OCI-LY7 (cell line): ENCODE results near the gene GTPBP10. TPM values are rescaled to one million over a fixed set of nuclear protein-coding genes. Genes with fewer than 3 reads are reported as not detected.

ENCODE experiments used
- BruUV-seq: library from RNA; stranded (reverse); fragments of 400-500 nt; replicated peaks from 2 replicates; lab custom pipeline; 2021; lab: Mats Ljungman, UMichigan
- CTCF ChIA-PET: fragments of 300-600 bp; sonication (Branson Sonifier 250); formaldehyde crosslinking; loops from one replicate; lab custom pipeline; 2022; ENCODE audit warnings: antibody characterized with exemption; ENCODE audit not compliant: unreplicated experiment; lab: Charles Lee
- POLR2A ChIA-PET: fragments of 300-600 bp; sonication (Branson Sonifier 250); formaldehyde crosslinking; loops from one replicate; lab custom pipeline; 2022; ENCODE audit warnings: antibody characterized with exemption; lab: Charles Lee
- DNase-seq: peaks from one replicate; pipeline ENCODE4 v3.0.0-alpha.2; 2015; ENCODE audit warnings: low spot score
- H2AFZ ChIP-seq: fragments of 200-600 bp; sonication (generic), shearing (Covaris generic); 2 replicates; pipeline ENCODE4 v1.6.1; 2014; ENCODE audit warnings: mild to moderate bottlenecking, antibody characterized with exemption, low read length, moderate library complexity
- H3K27ac ChIP-seq: fragments of 200-600 bp; sonication (generic); 2 replicates; pipeline ENCODE4 v1.5.1; 2014; ENCODE audit warnings: mixed run types, low read depth, mild to moderate bottlenecking, moderate library complexity, low read length, inconsistent platforms; ENCODE audit not compliant: poor library complexity, severe bottlenecking
- H3K36me3 ChIP-seq: fragments of 200-600 bp; sonication (generic); 2 replicates; pipeline ENCODE4 v1.6.1; 2014; ENCODE audit warnings: mild to moderate bottlenecking, antibody characterized with exemption, low read length, moderate library complexity, mixed read lengths; ENCODE audit not compliant: insufficient read depth
- H3K4me1 ChIP-seq: fragments of 200-600 bp; sonication (generic); 2 replicates; pipeline ENCODE4 v1.5.1; 2014; ENCODE audit warnings: mild to moderate bottlenecking, low read length; ENCODE audit not compliant: insufficient read depth, poor library complexity, severe bottlenecking
- H3K4me2 ChIP-seq: fragments of 200-600 bp; sonication (generic); 2 replicates; pipeline ENCODE4 v1.6.1; 2014; ENCODE audit warnings: mild to moderate bottlenecking, low read length
- H3K4me3 ChIP-seq: fragments of 200-600 bp; sonication (generic); 2 replicates; pipeline ENCODE4 v1.5.1; 2014; ENCODE audit warnings: mild to moderate bottlenecking, low read depth, low read length; ENCODE audit not compliant: poor library complexity, severe bottlenecking
- H3K79me2 ChIP-seq: fragments of 200-600 bp; sonication (generic); 2 replicates; pipeline ENCODE4 v1.6.1; 2016; ENCODE audit warnings: low read depth, mild to moderate bottlenecking, low read length, moderate library complexity, mixed read lengths; ENCODE audit not compliant: insufficient read depth
- H3K9me2 ChIP-seq: fragments of 200-600 bp; sonication (generic); 2 replicates; pipeline ENCODE4 v1.6.1; 2016; ENCODE audit warnings: mild to moderate bottlenecking, low read length, mixed read lengths; ENCODE audit not compliant: insufficient read depth
- H3K9me3 ChIP-seq: fragments of 200-600 bp; sonication (generic); 2 replicates; pipeline ENCODE4 v1.6.1; 2014; ENCODE audit warnings: mild to moderate bottlenecking, mixed run types, low read length, mixed read lengths
- H4K20me1 ChIP-seq: fragments of 200-600 bp; sonication (generic); 2 replicates; pipeline ENCODE4 v1.6.1; 2014; ENCODE audit warnings: mild to moderate bottlenecking, antibody characterized with exemption, low read length, moderate library complexity, mixed read lengths; ENCODE audit not compliant: insufficient read depth
- EZH2phosphoT487 ChIP-seq: fragments of 200-600 bp; sonication (generic); IDR thresholded peaks from 2 replicates; pipeline ENCODE4 v1.6.1; 2018; ENCODE audit warnings: low read depth, borderline replicate concordance, mild to moderate bottlenecking, mixed run types, antibody characterized with exemption, low read length, moderate library complexity, mixed read lengths
- intact Hi-C: fragments of 100-400 bp; cut with micrococcal nuclease; formaldehyde crosslinking; loops from one replicate; pipeline ENCODE4 v1.10.0; 2022; ENCODE audit not compliant: unreplicated experiment
- total RNA-seq, 2 experiments: library from RNA; depleted of rRNA in 1 of 2; stranded (reverse); fragments of >200 nt in 1 of 2; shearing (Covaris generic) in 1 of 2; gene quantifications; 2 replicates each; pipeline ENCODE4 v1.2.3, GENCODE V29; 2014 to 2022
- TF ChIP-seq, protein P1 (sequence below): fragments of 200-600 bp; sonication (generic); conservative IDR thresholded peaks from 2 replicates; pipeline ENCODE4 v1.5.1; 2014; ENCODE audit warnings: mild to moderate bottlenecking, antibody characterized with exemption, low read length, moderate library complexity, mixed read lengths

Gene GTPBP10
- total RNA-seq, 2 experiments from 2014 or later = 16.5 to 38.8 TPM

DNA sequence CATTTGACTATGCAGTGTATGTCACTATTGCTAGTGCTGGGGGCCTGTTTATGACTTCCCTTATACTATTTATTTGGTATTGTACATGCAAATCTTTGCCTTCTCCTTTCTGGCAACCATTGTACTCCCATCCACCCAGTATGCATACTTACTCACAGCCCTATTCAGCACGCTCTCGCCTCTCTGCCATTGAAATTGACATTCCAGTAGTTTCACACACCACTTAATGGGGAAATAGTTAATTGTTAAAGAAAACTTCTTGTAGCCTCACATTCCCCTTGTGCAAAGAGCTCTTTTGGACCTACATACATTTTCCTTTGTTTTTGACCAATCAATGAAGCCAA lies 66.6 kb downstream of the GTPBP10 start:
- Histone ChIP-seq H3K79me2 (no peaks in the 10 kb centered on the region), H3K36me3 (peaks cover 50% of the 10 kb centered on the region), H3K9me3 (no peaks in the 10 kb centered on the region), H4K20me1 (no peaks in the 10 kb centered on the region), H3K27ac (no peak overlapping the region), H3K9me2 (no peaks in the 10 kb centered on the region), H3K4me2 (no peak overlapping the region), H3K4me3 (no peak overlapping the region), H3K4me1 (no peaks in the 10 kb centered on the region), H2AFZ (no peak overlapping the region)
- no TSS peak for BruUV-seq
- no peak for DNase-seq
- ChIA-PET CTCF (no interaction called here), POLR2A (interaction anchor here (0.7 kb wide), 1 partner anchor 19 kb away, joined by 3 read pairs; no protein-coding TSS in a partner anchor)
- TF ChIP-seq, protein P1, sequence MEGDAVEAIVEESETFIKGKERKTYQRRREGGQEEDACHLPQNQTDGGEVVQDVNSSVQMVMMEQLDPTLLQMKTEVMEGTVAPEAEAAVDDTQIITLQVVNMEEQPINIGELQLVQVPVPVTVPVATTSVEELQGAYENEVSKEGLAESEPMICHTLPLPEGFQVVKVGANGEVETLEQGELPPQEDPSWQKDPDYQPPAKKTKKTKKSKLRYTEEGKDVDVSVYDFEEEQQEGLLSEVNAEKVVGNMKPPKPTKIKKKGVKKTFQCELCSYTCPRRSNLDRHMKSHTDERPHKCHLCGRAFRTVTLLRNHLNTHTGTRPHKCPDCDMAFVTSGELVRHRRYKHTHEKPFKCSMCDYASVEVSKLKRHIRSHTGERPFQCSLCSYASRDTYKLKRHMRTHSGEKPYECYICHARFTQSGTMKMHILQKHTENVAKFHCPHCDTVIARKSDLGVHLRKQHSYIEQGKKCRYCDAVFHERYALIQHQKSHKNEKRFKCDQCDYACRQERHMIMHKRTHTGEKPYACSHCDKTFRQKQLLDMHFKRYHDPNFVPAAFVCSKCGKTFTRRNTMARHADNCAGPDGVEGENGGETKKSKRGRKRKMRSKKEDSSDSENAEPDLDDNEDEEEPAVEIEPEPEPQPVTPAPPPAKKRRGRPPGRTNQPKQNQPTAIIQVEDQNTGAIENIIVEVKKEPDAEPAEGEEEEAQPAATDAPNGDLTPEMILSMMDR = no peak
- no peak for TF ChIP-seq EZH2phosphoT487
- intact Hi-C loops = loop anchor here (10.0 kb wide), 1 partner anchor 168 kb away; the partner anchor contains the start of gene CFAP69

DNA sequence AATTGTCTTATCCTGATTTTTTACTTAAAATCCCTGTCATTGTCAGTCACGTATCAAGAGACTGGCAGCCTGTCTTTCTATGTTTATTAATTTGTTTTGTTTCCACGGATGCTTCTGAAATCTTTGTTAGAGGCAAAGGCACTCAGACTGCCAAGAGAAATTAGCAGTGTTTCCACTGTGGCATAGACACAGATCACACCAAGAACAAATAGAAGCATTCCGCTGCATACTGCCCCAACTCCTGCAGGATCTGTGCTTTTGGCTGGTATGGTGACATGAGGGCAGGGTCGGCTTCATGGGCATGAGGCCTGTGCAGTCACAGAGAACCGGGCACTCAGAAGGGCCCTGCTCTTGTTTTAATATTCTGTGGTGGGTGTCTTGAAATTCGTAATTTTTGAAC lies 75.1 kb downstream of the GTPBP10 start:
- no TSS peak for BruUV-seq

DNA sequence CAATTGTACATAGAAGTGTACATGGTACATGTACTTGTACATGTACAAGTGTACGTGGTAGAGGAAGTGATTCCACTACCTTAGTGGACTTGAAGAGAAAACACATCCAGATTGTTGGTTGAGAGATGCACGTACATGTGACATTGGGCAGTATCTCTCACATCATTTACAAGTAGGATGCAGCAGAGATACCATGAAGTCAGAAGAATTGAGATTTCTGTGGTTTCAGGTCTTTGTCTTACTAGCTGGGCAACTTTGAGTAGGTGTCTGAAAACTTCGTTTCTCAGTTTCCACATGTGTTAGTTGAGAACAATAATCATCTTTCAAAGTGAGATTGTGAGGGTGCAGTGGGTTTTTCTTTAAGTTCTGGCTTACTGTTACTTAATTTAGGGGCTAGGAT lies 78.2 kb downstream of the GTPBP10 start:
- Histone ChIP-seq H3K4me3 (no peak overlapping the region), H3K36me3 (no peaks in the 10 kb centered on the region; the same call in 1 of the 2 replicates), H2AFZ (no peak overlapping the region), H4K20me1 (no peaks in the 10 kb centered on the region), H3K27ac (no peak overlapping the region), H3K9me3 (no peaks in the 10 kb centered on the region), H3K79me2 (no peaks in the 10 kb centered on the region), H3K4me1 (no peaks in the 10 kb centered on the region), H3K4me2 (no peak overlapping the region), H3K9me2 (no peaks in the 10 kb centered on the region)
- TF ChIP-seq, protein P1 = no peak
- no peak for TF ChIP-seq EZH2phosphoT487
- BruUV-seq = no TSS peak
- intact Hi-C loops = no loop called here
- POLR2A ChIA-PET = no interaction called here
- no peak for DNase-seq
- CTCF ChIA-PET = no interaction called here

More for the DNA sequence above, 75.1 kb downstream of the GTPBP10 start:
- H3K27ac ChIP-seq = no peak overlapping the region
- no peaks in the 10 kb centered on the region for H3K9me3 ChIP-seq
- no peak for DNase-seq
- H3K36me3 ChIP-seq = no peaks in the 10 kb centered on the region
- CTCF ChIA-PET = no interaction called here
- no peaks in the 10 kb centered on the region for H3K79me2 ChIP-seq
- intact Hi-C loops = no loop called here
- H2AFZ ChIP-seq = no peak overlapping the region
- H3K4me1 ChIP-seq = no peaks in the 10 kb centered on the region
- H3K4me2 ChIP-seq = no peak overlapping the region
- POLR2A ChIA-PET = interaction anchor here (0.6 kb wide), 1 partner anchor 12 kb away, joined by 3 read pairs; no protein-coding TSS in a partner anchor
- no peak overlapping the region for H3K4me3 ChIP-seq
- H4K20me1 ChIP-seq = no peaks in the 10 kb centered on the region
- TF ChIP-seq EZH2phosphoT487 = no peak
- TF ChIP-seq, protein P1 = no peak
- H3K9me2 ChIP-seq = no peaks in the 10 kb centered on the region
